GM12878 (cell line): ENCODE results near the gene ZNF48. TPM values are rescaled to one million over a fixed set of nuclear protein-coding genes. Genes with fewer than 3 reads are reported as not detected.

Source experiments
- ATAC-seq: fragments of 200-7000 bp; cut with Tn5 transposase; 3 replicates; pipeline ENCODE4 v1.9.1; 2020; ENCODE audit warnings: mild to moderate bottlenecking, moderate library complexity
- BruUV-seq: library from RNA; stranded (reverse); fragments of 400-500 nt; replicated peaks from 2 replicates; lab custom pipeline; 2021; lab: Mats Ljungman, UMichigan
- CTCF ChIA-PET: fragments of 300-600 bp; sonication (Branson Sonifier 250); formaldehyde crosslinking; extraction: SDS; loops from one replicate; lab custom pipeline; 2021; ENCODE audit warnings: inconsistent platforms; lab: Yijun Ruan, JAX
- POLR2A ChIA-PET: fragments of 350-600 bp; formaldehyde crosslinking; extraction: SDS; loops from one replicate; lab custom pipeline; 2021; ENCODE audit warnings: inconsistent platforms; lab: Charles Lee
- RAD21 ChIA-PET: fragments of 300-600 bp; sonication (Branson Sonifier 250); formaldehyde crosslinking; loops from one replicate; lab custom pipeline; 2023; ENCODE audit warnings: antibody characterized with exemption; ENCODE audit not compliant: unreplicated experiment; lab: Charles Lee
- SMC1A ChIA-PET: fragments of 300-600 bp; sonication (Branson Sonifier 250); formaldehyde crosslinking; loops from one replicate; lab custom pipeline; 2023; ENCODE audit not compliant: unreplicated experiment, uncharacterized antibody; lab: Charles Lee
- DNase-seq: peaks from one replicate; pipeline ENCODE4 v3.0.0-alpha.2; 2011; ENCODE audit warnings: low read depth, low spot score
- FAIRE-seq: peaks from 3 replicates; lab custom pipeline; 2011; peaks lifted over from hg19 to GRCh38; lab: Jason Lieb, UNC
- H2AFZ ChIP-seq: 2 replicates; pipeline ENCODE4 v1.6.0; 2011; ENCODE audit warnings: low read depth, low read length, control low read depth; ENCODE audit not compliant: control insufficient read depth
- H3K27ac ChIP-seq: 2 replicates; pipeline ENCODE4 v1.5.1; 2011; ENCODE audit warnings: control low read depth; ENCODE audit not compliant: control insufficient read depth, insufficient read depth
- H3K27me3 ChIP-seq, 2 experiments: replicated peaks in 1 of 2; 2 replicates each; pipeline versions ENCODE4 v1.6.0 to v1.6.1; 2011; ENCODE audit warnings: low read length in 1 of 2; ENCODE audit not compliant: control insufficient read depth in 2 of 2, insufficient read depth in 2 of 2
- H3K36me3 ChIP-seq, 2 experiments: 2 replicates each; pipeline ENCODE4 v1.5.1; 2011; ENCODE audit warnings: low read length in 1 of 2; ENCODE audit not compliant: control insufficient read depth in 2 of 2, insufficient read depth in 2 of 2
- H3K4me1 ChIP-seq: 2 replicates; pipeline ENCODE4 v1.6.1; 2011; ENCODE audit warnings: mild to moderate bottlenecking, low read length, moderate library complexity, mixed read lengths; ENCODE audit not compliant: control insufficient read depth, insufficient read depth
- H3K4me2 ChIP-seq: 2 replicates; pipeline ENCODE4 v1.6.0; 2011; ENCODE audit warnings: control low read depth; ENCODE audit not compliant: control insufficient read depth, insufficient read depth
- H3K4me3 ChIP-seq: fragments of 200-600 bp; sonication (generic); 2 replicates; pipeline ENCODE4 v1.5.1; 2016
- H3K79me2 ChIP-seq: 2 replicates; pipeline ENCODE4 v1.6.0; 2011; ENCODE audit warnings: low read length; ENCODE audit not compliant: control insufficient read depth, insufficient read depth
- H3K9ac ChIP-seq: 2 replicates; pipeline ENCODE4 v1.8.0; 2011; ENCODE audit warnings: low read length, control low read depth, mixed read lengths; ENCODE audit not compliant: control insufficient read depth, insufficient read depth
- H3K9me3 ChIP-seq: replicated peaks from 3 replicates; pipeline ENCODE4 v1.5.1; 2011; ENCODE audit warnings: mild to moderate bottlenecking, low read length; ENCODE audit not compliant: control insufficient read depth, insufficient read depth
- H4K20me1 ChIP-seq: 2 replicates; pipeline ENCODE4 v1.6.0; 2011; ENCODE audit not compliant: control insufficient read depth, insufficient read depth
- CEBPZ ChIP-seq: fragments of 150-350 bp; IDR thresholded peaks from 2 replicates; pipeline ENCODE4 v1.6.1; 2016; ENCODE audit warnings: low read depth, low read length
- CHD2 ChIP-seq: IDR thresholded peaks from 2 replicates; pipeline ENCODE4 v1.6.1; 2011; ENCODE audit warnings: low read depth, low read length, improper control_type of control experiment, borderline replicate concordance
- EZH2 ChIP-seq: IDR thresholded peaks from 2 replicates; pipeline ENCODE4 v1.6.1; 2012; ENCODE audit warnings: low read depth, mild to moderate bottlenecking, control low read depth, inconsistent platforms, low read length, borderline replicate concordance; ENCODE audit not compliant: control insufficient read depth
- FOXM1 ChIP-seq: IDR thresholded peaks from 2 replicates; pipeline ENCODE4 v1.6.1; 2012; ENCODE audit warnings: low read depth, mild to moderate bottlenecking, inconsistent platforms, low read length, moderate library complexity
- GABPA ChIP-seq: IDR thresholded peaks from 2 replicates; pipeline ENCODE4 v1.6.1; 2014; ENCODE audit warnings: antibody characterized with exemption, low read depth, mild to moderate bottlenecking, inconsistent platforms
- HDAC2 ChIP-seq: fragments of 200-600 bp; sonication (generic); IDR thresholded peaks from 2 replicates; pipeline ENCODE4 v1.6.1; 2017
- MEF2B ChIP-seq: fragments of 450-650 bp; IDR thresholded peaks from 2 replicates; pipeline ENCODE4 v1.6.1; 2018; ENCODE audit warnings: mild to moderate bottlenecking, moderate library complexity; ENCODE audit not compliant: partially characterized antibody, poor library complexity, severe bottlenecking
- NFIC ChIP-seq: IDR thresholded peaks from 2 replicates; pipeline ENCODE4 v1.6.1; 2012; ENCODE audit warnings: low read depth, mild to moderate bottlenecking, inconsistent platforms, low read length, moderate library complexity
- NFYB ChIP-seq: IDR thresholded peaks from 2 replicates; pipeline ENCODE4 v1.6.1; 2011; ENCODE audit warnings: low read depth, mild to moderate bottlenecking, low read length, improper control_type of control experiment, moderate library complexity; ENCODE audit not compliant: insufficient read depth
- NRF1 ChIP-seq: conservative IDR thresholded peaks from 2 replicates; pipeline ENCODE4 v1.6.1; 2011; ENCODE audit warnings: mild to moderate bottlenecking, low read depth, low read length, improper control_type of control experiment
- RUNX3 ChIP-seq: IDR thresholded peaks from 2 replicates; pipeline ENCODE4 v1.6.1; 2012; ENCODE audit warnings: low read length, inconsistent platforms
- STAT1 ChIP-seq: fragments of 450-650 bp; conservative IDR thresholded peaks from 2 replicates; pipeline ENCODE4 v1.6.1; 2014; ENCODE audit warnings: antibody characterized with exemption, mild to moderate bottlenecking
- SUPT20H ChIP-seq: IDR thresholded peaks from 2 replicates; pipeline ENCODE4 v1.6.1; 2011; ENCODE audit warnings: low read depth, mild to moderate bottlenecking, low read length, moderate library complexity, borderline replicate concordance; ENCODE audit not compliant: control insufficient read depth
- SUZ12 ChIP-seq: fragments of 200-600 bp; sonication (generic); IDR thresholded peaks from one replicate; pipeline ENCODE4 v1.6.1; 2018; ENCODE audit warnings: antibody characterized with exemption, mild to moderate bottlenecking; ENCODE audit not compliant: unreplicated experiment
- ZNF384 ChIP-seq: IDR thresholded peaks from 2 replicates; pipeline ENCODE4 v1.6.1; 2012; ENCODE audit warnings: low read depth, mild to moderate bottlenecking, low read length, improper control_type of control experiment, borderline replicate concordance
- ZZZ3 ChIP-seq: IDR thresholded peaks from 2 replicates; pipeline ENCODE4 v1.6.1; 2011; ENCODE audit warnings: low read depth; ENCODE audit not compliant: control insufficient read depth, insufficient read length
- WGBS: methylation state at CpG from one replicate; pipeline ENCODE4 v1.1.6; 2016; ENCODE audit warnings: low lambda C conversion rate; ENCODE audit not compliant: insufficient replicate concordance, insufficient coverage; ENCODE audit errors: missing lambda C conversion rate; 5-methylcytosine and 5-hydroxymethylcytosine counted together
- in situ Hi-C: fragments of 300-500 bp; cut with MboI; formaldehyde crosslinking; loops from 9 replicates; pipeline ENCODE4 v1.14.3; 2018; ENCODE audit warnings: mixed read lengths
- intact Hi-C: fragments of 100-400 bp; cut with micrococcal nuclease; formaldehyde crosslinking; loops from one replicate; pipeline ENCODE4 v1.14.2; 2022; ENCODE audit not compliant: unreplicated experiment
- polyA plus RNA-seq, 11 experiments: library from polyadenylated mRNA; depleted of rRNA in 4 of 11; unstranded in 6 of 11; stranded (reverse) in 5 of 11; fragments of >200 nt; fragmentation: Nextera tagmentation in 4 of 11; fragmentation: Illumina TruSeq in 1 of 11; extraction: Ambion mirVana in 4 of 11; extraction: Trizol in 1 of 11; gene quantifications; 1 replicate in 1 of 11; 2 replicates in 10 of 11; pipeline versions ENCODE4 v1.2.1 to v1.2.3, GENCODE V29; 2011 to 2016; ENCODE audit warnings: inconsistent platforms in 2 of 11, missing spikeins in 2 of 11, low read depth in 1 of 11
- total RNA-seq, 4 experiments: library from RNA; depleted of rRNA in 3 of 4; stranded (reverse); fragments of >200 nt in 3 of 4; fragmentation: Illumina TruSeq in 1 of 4; extraction: Trizol in 1 of 4; gene quantifications; 2 replicates each; pipeline versions ENCODE4 v1.2.1 to v1.2.3, GENCODE V29; 2013 to 2021
- TF ChIP-seq, protein P1 (sequence below): IDR thresholded peaks from 2 replicates; pipeline ENCODE4 v1.6.1; 2012; ENCODE audit warnings: low read depth, low read length, improper control_type of control experiment

The ZNF48 gene
- total and polyA plus RNA-seq, 10 of the 15 experiments (the other 5 are each of a cell fraction or from before 2014, with no cell fraction given), result 0.14 to 12.0 (median 4.2) TPM

DNA sequence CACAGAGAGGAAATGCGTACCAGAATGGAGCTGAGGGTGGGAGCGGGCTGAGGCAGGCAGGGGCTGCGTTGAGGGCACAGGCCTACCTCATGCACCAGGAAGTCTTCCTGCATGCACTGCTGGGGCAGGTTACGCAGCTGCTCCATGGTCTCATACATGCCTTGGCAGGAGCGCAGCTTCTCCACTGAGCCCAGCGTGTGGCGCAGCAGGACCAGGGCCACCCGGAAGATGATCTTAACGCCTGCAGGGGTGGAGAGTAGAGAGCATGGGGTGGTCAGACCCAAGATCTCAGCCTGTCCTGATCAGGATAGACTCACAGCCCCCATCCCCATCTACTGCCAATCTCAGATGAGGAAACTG lies 36.7 kb upstream of the ZNF48 start (continued):
- no peak for TF ChIP-seq STAT1
- TF ChIP-seq, all 136 proteins: peak for 0

DNA sequence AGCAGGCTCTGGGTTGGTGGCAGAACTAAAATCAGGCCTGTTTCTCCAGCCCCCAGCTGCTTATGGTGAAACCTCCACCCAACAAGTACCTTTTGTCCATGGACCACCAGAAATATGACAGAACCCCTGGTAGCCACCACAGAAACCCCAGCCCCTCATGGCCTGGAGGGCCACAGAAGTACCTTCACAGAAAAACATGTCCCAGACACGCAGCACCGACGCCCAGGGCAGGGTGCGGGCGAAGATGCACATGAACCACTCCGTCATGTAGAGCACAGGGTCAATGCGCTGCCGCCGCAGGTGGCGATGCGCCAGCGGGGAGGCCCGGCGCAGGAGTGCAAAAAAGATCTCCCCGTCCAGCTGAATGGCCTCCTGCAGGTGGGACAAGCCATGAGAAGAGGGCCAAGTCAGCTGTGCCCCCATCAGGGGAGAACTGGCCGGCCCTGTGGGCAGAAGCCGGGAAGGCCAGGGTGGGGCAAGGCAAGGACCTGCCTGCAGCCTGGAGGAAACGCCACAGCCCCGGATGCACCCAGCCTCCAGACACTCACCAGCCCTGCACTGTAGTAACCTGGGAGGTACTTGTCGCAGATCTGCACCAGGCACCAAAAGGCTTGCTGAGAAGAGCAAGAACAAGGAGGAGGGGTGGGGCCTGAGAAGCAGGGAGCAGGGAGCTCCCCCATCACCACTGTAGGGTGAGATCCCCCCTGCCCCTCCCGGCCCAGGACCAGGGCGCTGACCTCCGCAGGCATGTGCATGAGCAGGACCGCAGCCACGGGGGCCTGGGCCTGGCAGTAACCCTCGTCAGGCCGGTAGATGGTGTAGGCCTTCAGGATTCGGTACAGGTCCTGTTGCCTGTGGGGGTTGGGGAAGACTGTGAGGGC lies 36.0 kb upstream of the ZNF48 start:
- H3K36me3 ChIP-seq, result peaks cover 14 to 20% of the 10 kb centered on the region in 2 experiments
- H3K9ac ChIP-seq, result no peak overlapping the region
- no peak overlapping the region for H3K4me2 ChIP-seq
- no peak overlapping the region for H3K27ac ChIP-seq
- in situ Hi-C loops (no loop called here), intact Hi-C loops (loop anchor here (10.0 kb wide), 1 partner anchor 264 kb away; the partner anchor contains the start of genes TBX6 and YPEL3)
- CTCF ChIA-PET, result interaction anchor here (1.3 kb wide), 1 partner anchor 12 kb away, joined by 3 read pairs; no protein-coding TSS in a partner anchor
- H3K9me3 ChIP-seq, result no peaks in the 10 kb centered on the region
- no peak overlapping the region for H2AFZ ChIP-seq
- no peak for ATAC-seq
- RAD21 ChIA-PET, result interaction anchor here (0.7 to 1.9 kb wide), 2 partner anchors 11 to 267 kb away, joined by 3 to 7 read pairs; partner anchors contain the start of genes TBC1D10B and TBX6
- 94% methylated on average over 27 of the region's 28 CpGs for WGBS
- no peak for DNase-seq
- peaks cover 10% of the 10 kb centered on the region; the same call in 1 of the 2 replicates for H3K4me1 ChIP-seq
- SMC1A ChIA-PET, result interaction anchor here (0.6 kb wide), 1 partner anchor 455 kb away, joined by 3 read pairs; no protein-coding TSS in a partner anchor
- H3K27me3 ChIP-seq, result no peaks in the 10 kb centered on the region
- BruUV-seq, result no TSS peak
- POLR2A ChIA-PET, result interaction anchor here (0.5 to 2.2 kb wide), 3 partner anchors 8 to 204 kb away, joined by 4 to 6 read pairs (median 5); no protein-coding TSS in a partner anchor
- H3K4me3 ChIP-seq, result no peak overlapping the region
- 0 out of 2 replicates have a peak, but pooled peaks cover 3% of the 10 kb centered on the region for H4K20me1 ChIP-seq
- H3K79me2 ChIP-seq, result peaks cover 13% of the 10 kb centered on the region
- no peak for FAIRE-seq
- TF ChIP-seq CEBPZ (no peak), ZZZ3 (no peak), SUPT20H (no peak), SUZ12 (no peak), FOXM1 (no peak), NFYB (no peak), NFIC (no peak), MEF2B (no peak), CHD2 (no peak), HDAC2 (no peak), GABPA (no peak), NRF1 (no peak), ZNF384 (no peak), EZH2 (no peak), RUNX3 (no peak)
- TF ChIP-seq, protein P1, sequence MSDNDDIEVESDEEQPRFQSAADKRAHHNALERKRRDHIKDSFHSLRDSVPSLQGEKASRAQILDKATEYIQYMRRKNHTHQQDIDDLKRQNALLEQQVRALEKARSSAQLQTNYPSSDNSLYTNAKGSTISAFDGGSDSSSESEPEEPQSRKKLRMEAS, result no peak
